WERI-Rb-1 (cell line): ENCODE data around the gene SLIT3.

Experiments
- DNase-seq: peaks from one replicate; pipeline ENCODE4 v3.0.0-alpha.2; 2020
- H3K27ac ChIP-seq: fragments of 250-450 bp; sonication (Bioruptor Pico); 2 replicates; pipeline ENCODE4 v1.5.1; 2020; ENCODE audit warnings: mild to moderate bottlenecking, moderate library complexity
- H3K27me3 ChIP-seq: fragments of 250-450 bp; sonication (Bioruptor Pico); 2 replicates; pipeline ENCODE4 v1.5.1; 2021; ENCODE audit warnings: mild to moderate bottlenecking, low read depth, moderate library complexity; ENCODE audit not compliant: insufficient read depth, severe bottlenecking
- H3K36me3 ChIP-seq: fragments of 250-450 bp; sonication (Bioruptor Pico); 2 replicates; pipeline ENCODE4 v1.5.1; 2020; ENCODE audit warnings: mild to moderate bottlenecking, moderate library complexity
- H3K4me3 ChIP-seq: 2 replicates; pipeline ENCODE4 v1.5.1; 2011; ENCODE audit warnings: low read depth, mild to moderate bottlenecking, control low read depth, low read length
- H3K9me3 ChIP-seq: fragments of 250-450 bp; sonication (Bioruptor Pico); 2 replicates; pipeline ENCODE4 v1.5.1; 2021; ENCODE audit warnings: mild to moderate bottlenecking, moderate library complexity; ENCODE audit not compliant: severe bottlenecking
- CTCF ChIP-seq: IDR thresholded peaks from 2 replicates; pipeline ENCODE4 v1.5.1; 2011; ENCODE audit warnings: low read depth, mild to moderate bottlenecking, control low read depth, inconsistent platforms, low read length

Gene SLIT3

GRCh38 chr5:168810641-168811040 is 490.3 kb downstream of the SLIT3 start:
- no peak overlapping the region for H3K4me3 ChIP-seq
- no peak overlapping the region for H3K27ac ChIP-seq
- H3K36me3 ChIP-seq, result no peaks in the 10 kb centered on the region
- no peaks in the 10 kb centered on the region for H3K9me3 ChIP-seq
- TF ChIP-seq CTCF, result no peak
- H3K27me3 ChIP-seq, result peaks cover 92% of the 10 kb centered on the region
- DNase-seq, result no peak

GRCh38 chr5:168809218-168809617 is 491.7 kb downstream of the SLIT3 start:
- H3K36me3 ChIP-seq, result no peaks in the 10 kb centered on the region
- H3K27me3 ChIP-seq, result peaks cover 93% of the 10 kb centered on the region
- no peak for DNase-seq
- no peak for TF ChIP-seq CTCF
- H3K4me3 ChIP-seq, result no peak overlapping the region
- H3K9me3 ChIP-seq, result no peaks in the 10 kb centered on the region
- H3K27ac ChIP-seq, result no peak overlapping the region

GRCh38 chr5:168808051-168808616 is 492.8 kb downstream of the SLIT3 start:
- no peak overlapping the region for H3K27ac ChIP-seq
- peaks cover 92% of the 10 kb centered on the region for H3K27me3 ChIP-seq
- no peak for TF ChIP-seq CTCF
- no peak for DNase-seq
- H3K9me3 ChIP-seq, result no peaks in the 10 kb centered on the region
- no peaks in the 10 kb centered on the region for H3K36me3 ChIP-seq
- H3K4me3 ChIP-seq, result no peak overlapping the region

- H3K9me3 ChIP-seq, result no peaks in the 10 kb centered on the region
- no peak for TF ChIP-seq CTCF
- no peaks in the 10 kb centered on the region for H3K36me3 ChIP-seq
- no peak overlapping the region for H3K27ac ChIP-seq
- H3K4me3 ChIP-seq, result no peak overlapping the region
- peaks cover 92% of the 10 kb centered on the region for H3K27me3 ChIP-seq
- no peak for DNase-seq
These were observed 493.7 kb downstream of the SLIT3 start for GRCh38 chr5:168807287-168807686.

- DNase-seq, result no peak
- peaks cover 92% of the 10 kb centered on the region for H3K27me3 ChIP-seq
- H3K9me3 ChIP-seq, result no peaks in the 10 kb centered on the region
- H3K27ac ChIP-seq, result no peak overlapping the region
- H3K4me3 ChIP-seq, result no peak overlapping the region
- no peak for TF ChIP-seq CTCF
- H3K36me3 ChIP-seq, result no peaks in the 10 kb centered on the region
These were observed 497.4 kb downstream of the SLIT3 start for GRCh38 chr5:168803541-168803940.

GRCh38 chr5:168802337-168802736 is 498.6 kb downstream of the SLIT3 start:
- no peak overlapping the region for H3K27ac ChIP-seq
- DNase-seq, result no peak
- no peak overlapping the region for H3K4me3 ChIP-seq
- H3K27me3 ChIP-seq, result peaks cover 90% of the 10 kb centered on the region
- no peaks in the 10 kb centered on the region for H3K9me3 ChIP-seq
- H3K36me3 ChIP-seq, result no peaks in the 10 kb centered on the region
- no peak for TF ChIP-seq CTCF
